Breast epithelium (tissue), 4 donors: Measurements from ENCODE around the gene P2RX2. TPM values are rescaled to one million over a fixed set of nuclear protein-coding genes. Genes with fewer than 3 reads are reported as not detected.

Source experiments
- DNase-seq, 2 donors: peaks; one replicate each; pipeline ENCODE4 v3.0.0-alpha.2; 2019; ENCODE audit warnings: low spot score in 2 of 2
- H3K27ac ChIP-seq, 2 donors: fragments of 200-600 bp; sonication (generic) in 1 of 2; one replicate each; pipeline ENCODE4 v1.5.1; 2016 to 2019; ENCODE audit warnings: mild to moderate bottlenecking in 1 of 2
- H3K27me3 ChIP-seq, 2 donors: fragments of 200-600 bp; sonication (generic) in 1 of 2; one replicate each; pipeline versions ENCODE4 v1.5.1 to v1.6.0; 2017 to 2019; ENCODE audit warnings: control low read depth in 1 of 2, mild to moderate bottlenecking in 1 of 2
- H3K36me3 ChIP-seq: fragments of 200-600 bp; one replicate; pipeline ENCODE4 v1.5.1; 2019
- H3K4me1 ChIP-seq, 2 donors: fragments of 200-600 bp; sonication (generic); one replicate each; pipeline ENCODE4 v1.5.1; 2016 to 2019; ENCODE audit warnings: control low read depth in 1 of 2
- H3K4me3 ChIP-seq, 3 donors: fragments of 200-600 bp; sonication (generic); 1 replicate in 2 of 3; 2 replicates in 1 of 3; pipeline ENCODE4 v1.5.1; 2016 to 2019; ENCODE audit warnings: mild to moderate bottlenecking in 3 of 3, moderate library complexity in 2 of 3
- H3K9me3 ChIP-seq, 2 donors: fragments of 200-600 bp; sonication (generic) in 1 of 2; one replicate each; pipeline ENCODE4 v1.5.1; 2016 to 2019; ENCODE audit warnings: control low read depth in 1 of 2
- POLR2A ChIP-seq: fragments of 450-650 bp; IDR thresholded peaks from one replicate; pipeline ENCODE4 v1.6.1; 2016; ENCODE audit warnings: antibody characterized with exemption, mild to moderate bottlenecking, moderate library complexity
- POLR2AphosphoS5 ChIP-seq, 3 donors: sonication (generic); formaldehyde crosslinking; IDR thresholded peaks; one replicate each; pipeline ENCODE4 v1.6.1; 2017; ENCODE audit warnings: antibody characterized with exemption in 3 of 3
- intact Hi-C: fragments of 100-400 bp; cut with DNase I; formaldehyde crosslinking; loops from one replicate; pipeline ENCODE4 v1.15.1; 2023; ENCODE audit warnings: low total_unique reads
- total RNA-seq, 3 donors: library from RNA; depleted of rRNA; stranded (reverse); fragments of >200 nt; gene quantifications; one replicate each; pipeline ENCODE4 v1.1.0, GENCODE V29; 2016
- TF ChIP-seq, protein P1 (sequence below), 3 donors: fragments of 450-650 bp; IDR thresholded peaks; one replicate each; pipeline ENCODE4 v1.5.1; 2016 to 2017; ENCODE audit warnings: antibody characterized with exemption in 3 of 3, mild to moderate bottlenecking in 3 of 3, moderate library complexity in 3 of 3

Gene P2RX2
- total RNA-seq, 3 donors from 2014 or later: 0.29 to 0.48 TPM; not detected in 1

GRCh38 chr12:132632521-132633228 lies 14.1 kb downstream of the P2RX2 start:
- peaks cover 13% of the 10 kb centered on the region for H3K36me3 ChIP-seq
- no peaks in the 10 kb centered on the region for H3K4me1 ChIP-seq

DNA sequence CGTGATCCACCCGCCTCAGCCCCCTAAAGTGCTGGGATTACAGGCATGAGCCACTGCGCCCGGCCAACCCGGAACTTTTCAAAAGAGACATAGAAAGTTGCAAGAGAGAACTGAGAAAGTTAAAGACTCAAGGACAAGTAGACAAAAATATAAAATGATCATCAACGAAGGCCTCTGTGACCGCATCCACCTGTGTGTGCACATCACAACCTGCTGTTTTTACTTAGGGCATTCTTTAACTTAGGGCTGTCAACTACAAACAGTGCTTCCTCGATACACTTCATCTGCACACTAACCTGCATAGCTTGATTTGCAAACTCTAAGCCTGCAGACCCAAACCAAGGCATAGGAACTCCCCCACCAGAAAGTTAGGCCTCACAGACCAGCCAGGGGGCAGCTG lies 14.8 kb downstream of the P2RX2 start:
- intact Hi-C loops: no loop called here
- no peaks in the 10 kb centered on the region for H3K4me1 ChIP-seq
- H3K9me3 ChIP-seq: no peaks in the 10 kb centered on the region
- no peak for DNase-seq
- no peak overlapping the region for H3K27ac ChIP-seq
- peaks cover 15% of the 10 kb centered on the region for H3K36me3 ChIP-seq
- TF ChIP-seq, protein P1, sequence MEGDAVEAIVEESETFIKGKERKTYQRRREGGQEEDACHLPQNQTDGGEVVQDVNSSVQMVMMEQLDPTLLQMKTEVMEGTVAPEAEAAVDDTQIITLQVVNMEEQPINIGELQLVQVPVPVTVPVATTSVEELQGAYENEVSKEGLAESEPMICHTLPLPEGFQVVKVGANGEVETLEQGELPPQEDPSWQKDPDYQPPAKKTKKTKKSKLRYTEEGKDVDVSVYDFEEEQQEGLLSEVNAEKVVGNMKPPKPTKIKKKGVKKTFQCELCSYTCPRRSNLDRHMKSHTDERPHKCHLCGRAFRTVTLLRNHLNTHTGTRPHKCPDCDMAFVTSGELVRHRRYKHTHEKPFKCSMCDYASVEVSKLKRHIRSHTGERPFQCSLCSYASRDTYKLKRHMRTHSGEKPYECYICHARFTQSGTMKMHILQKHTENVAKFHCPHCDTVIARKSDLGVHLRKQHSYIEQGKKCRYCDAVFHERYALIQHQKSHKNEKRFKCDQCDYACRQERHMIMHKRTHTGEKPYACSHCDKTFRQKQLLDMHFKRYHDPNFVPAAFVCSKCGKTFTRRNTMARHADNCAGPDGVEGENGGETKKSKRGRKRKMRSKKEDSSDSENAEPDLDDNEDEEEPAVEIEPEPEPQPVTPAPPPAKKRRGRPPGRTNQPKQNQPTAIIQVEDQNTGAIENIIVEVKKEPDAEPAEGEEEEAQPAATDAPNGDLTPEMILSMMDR (IDR thresholded peaks at IDR 0.05): no peak
- TF ChIP-seq POLR2A: no peak
- TF ChIP-seq POLR2AphosphoS5 (IDR thresholded peaks at IDR 0.05): no peak
- H3K27me3 ChIP-seq: no peaks in the 10 kb centered on the region
- H3K4me3 ChIP-seq: no peak overlapping the region

More at GRCh38 chr12:132632521-132633228, 14.1 kb downstream of the P2RX2 start:
- DNase-seq: no peak
- TF ChIP-seq POLR2A (no peak), POLR2AphosphoS5 (IDR thresholded peaks at IDR 0.05) (no peak)
- TF ChIP-seq, protein P1 (IDR thresholded peaks at IDR 0.05): no peak
- no peak overlapping the region for H3K27ac ChIP-seq
- H3K27me3 ChIP-seq: no peaks in the 10 kb centered on the region
- no peaks in the 10 kb centered on the region for H3K9me3 ChIP-seq
- H3K4me3 ChIP-seq: no peak overlapping the region
- intact Hi-C loops: no loop called here

- no peak overlapping the region for H3K4me3 ChIP-seq
- no peaks in the 10 kb centered on the region for H3K27me3 ChIP-seq
- intact Hi-C loops: no loop called here
- no peaks in the 10 kb centered on the region for H3K4me1 ChIP-seq
- TF ChIP-seq POLR2A: no peak
- TF ChIP-seq, protein P1 (IDR thresholded peaks at IDR 0.05): no peak
- no peak for TF ChIP-seq POLR2AphosphoS5 (IDR thresholded peaks at IDR 0.05)
- H3K9me3 ChIP-seq: no peaks in the 10 kb centered on the region
- DNase-seq: no peak
- peaks cover 18% of the 10 kb centered on the region for H3K36me3 ChIP-seq
- H3K27ac ChIP-seq: no peak overlapping the region
These were observed 15.3 kb downstream of the P2RX2 start for GRCh38 chr12:132633901-132634300.

GRCh38 chr12:132634411-132634990 lies 15.9 kb downstream of the P2RX2 start:
- H3K36me3 ChIP-seq: peaks cover 16% of the 10 kb centered on the region
- H3K9me3 ChIP-seq: no peaks in the 10 kb centered on the region
- TF ChIP-seq, protein P1 (IDR thresholded peaks at IDR 0.05): no peak
- TF ChIP-seq POLR2AphosphoS5 (IDR thresholded peaks at IDR 0.05): no peak
- no peak for TF ChIP-seq POLR2A
- DNase-seq: no peak
- no peak overlapping the region for H3K27ac ChIP-seq
- intact Hi-C loops: no loop called here
- H3K4me3 ChIP-seq: no peak overlapping the region
- H3K27me3 ChIP-seq: no peaks in the 10 kb centered on the region
- no peaks in the 10 kb centered on the region for H3K4me1 ChIP-seq
